ENCODE results near the gene NOD1. TPM values are rescaled to one million over a fixed set of nuclear protein-coding genes. Genes with fewer than 3 reads are reported as not detected.

Gene NOD1
- total RNA-seq, 3 donors from 2014 or later, result 13.2 to 14.4 (median 13.2) TPM

DNA sequence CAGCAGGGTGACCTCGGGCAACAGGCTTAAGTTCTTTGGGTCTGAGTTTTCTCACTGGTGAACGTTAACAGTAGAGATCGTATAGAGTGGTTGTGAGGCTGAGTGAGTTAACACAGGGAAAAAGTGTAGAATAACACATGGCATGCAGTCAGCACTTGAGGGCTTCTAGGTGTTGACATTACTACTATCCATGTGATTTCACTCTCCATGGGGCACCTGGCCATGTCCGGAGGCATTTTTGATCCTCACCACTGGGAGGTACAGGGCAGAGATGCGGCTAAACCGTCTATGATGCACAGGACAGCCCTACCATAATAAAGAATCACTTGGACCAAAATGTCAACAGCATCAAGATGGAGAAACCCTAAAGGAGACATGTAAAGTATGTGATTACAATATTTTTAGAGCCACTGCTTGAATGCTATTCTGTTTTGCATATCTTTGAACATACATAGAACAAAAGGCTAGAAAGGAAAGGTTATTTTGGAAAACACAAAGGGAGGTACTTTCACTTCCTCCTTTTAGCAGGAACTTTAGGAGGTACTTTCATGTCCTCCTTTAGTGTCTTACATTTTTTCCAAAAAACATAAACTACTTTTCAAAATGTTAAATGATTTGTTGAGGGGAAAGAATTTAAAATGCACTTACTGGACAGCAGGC is 44.3 kb downstream of the NOD1 start:
- peaks cover 39% of the 10 kb centered on the region for H3K4me1 ChIP-seq (ENCODE audit: low read depth)
- no peak for ATAC-seq

DNA sequence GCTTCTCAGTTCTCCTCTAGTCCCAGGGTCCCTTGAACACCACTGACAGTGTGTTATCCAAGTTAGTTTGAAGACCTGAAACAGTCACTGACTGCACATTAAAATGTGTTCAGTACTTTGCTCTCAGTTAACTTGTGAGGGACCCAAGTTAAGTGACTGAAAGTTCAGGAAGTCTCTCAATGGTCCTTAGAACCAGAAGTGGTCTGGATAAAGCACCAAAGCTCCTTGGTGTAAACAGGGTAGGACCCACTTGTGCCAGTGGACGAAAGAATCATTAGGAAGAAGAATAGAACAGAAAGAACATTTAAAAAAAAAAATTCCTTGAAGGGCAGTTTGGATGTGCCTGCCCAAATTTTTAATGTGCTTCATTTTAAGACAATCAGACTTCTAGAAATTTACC is 45.1 kb downstream of the NOD1 start:
- H3K9me3 ChIP-seq, result no peaks in the 10 kb centered on the region
- intact Hi-C loops (cut with DNase I, micrococcal nuclease), result no loop called here
- H3K36me3 ChIP-seq (ENCODE audit: low read depth), result no peaks in the 10 kb centered on the region
- TF ChIP-seq, protein P1, sequence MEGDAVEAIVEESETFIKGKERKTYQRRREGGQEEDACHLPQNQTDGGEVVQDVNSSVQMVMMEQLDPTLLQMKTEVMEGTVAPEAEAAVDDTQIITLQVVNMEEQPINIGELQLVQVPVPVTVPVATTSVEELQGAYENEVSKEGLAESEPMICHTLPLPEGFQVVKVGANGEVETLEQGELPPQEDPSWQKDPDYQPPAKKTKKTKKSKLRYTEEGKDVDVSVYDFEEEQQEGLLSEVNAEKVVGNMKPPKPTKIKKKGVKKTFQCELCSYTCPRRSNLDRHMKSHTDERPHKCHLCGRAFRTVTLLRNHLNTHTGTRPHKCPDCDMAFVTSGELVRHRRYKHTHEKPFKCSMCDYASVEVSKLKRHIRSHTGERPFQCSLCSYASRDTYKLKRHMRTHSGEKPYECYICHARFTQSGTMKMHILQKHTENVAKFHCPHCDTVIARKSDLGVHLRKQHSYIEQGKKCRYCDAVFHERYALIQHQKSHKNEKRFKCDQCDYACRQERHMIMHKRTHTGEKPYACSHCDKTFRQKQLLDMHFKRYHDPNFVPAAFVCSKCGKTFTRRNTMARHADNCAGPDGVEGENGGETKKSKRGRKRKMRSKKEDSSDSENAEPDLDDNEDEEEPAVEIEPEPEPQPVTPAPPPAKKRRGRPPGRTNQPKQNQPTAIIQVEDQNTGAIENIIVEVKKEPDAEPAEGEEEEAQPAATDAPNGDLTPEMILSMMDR (IDR thresholded peaks at IDR 0.05), result no peak
- DNase-seq, result no peak
- no peak for ATAC-seq
- peaks cover 45% of the 10 kb centered on the region for H3K4me1 ChIP-seq (ENCODE audit: low read depth)
- no peak overlapping the region for H3K4me3 ChIP-seq

More for the DNA sequence above, 44.3 kb downstream of the NOD1 start:
- Histone ChIP-seq H3K4me3 (no peak overlapping the region), H3K9me3 (no peaks in the 10 kb centered on the region), H3K36me3 (ENCODE audit: low read depth) (no peaks in the 10 kb centered on the region)
- TF ChIP-seq, protein P1 (IDR thresholded peaks at IDR 0.05), result no peak
- intact Hi-C loops (cut with DNase I, micrococcal nuclease), result no loop called here
- no peak for DNase-seq

DNA sequence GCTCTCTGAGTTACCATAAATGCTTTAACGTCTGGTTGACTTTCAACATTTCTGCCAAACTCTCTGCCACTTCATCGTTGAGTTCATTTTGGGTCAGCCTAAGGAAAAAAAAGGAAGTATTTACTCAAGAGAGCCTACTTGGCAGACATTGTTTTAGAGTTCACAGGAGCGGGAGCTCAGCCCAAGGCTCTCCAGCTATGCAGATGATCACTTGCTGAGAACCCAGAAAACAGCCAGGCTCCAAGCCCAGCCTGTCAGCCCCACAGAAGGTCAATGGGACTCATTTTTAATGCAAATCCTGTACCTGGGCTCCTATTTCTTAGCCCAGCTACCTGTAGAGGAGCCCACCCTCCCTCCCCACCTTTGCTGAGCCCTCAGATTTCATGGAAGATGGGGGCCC is 45.5 kb downstream of the NOD1 start:
- no peaks in the 10 kb centered on the region for H3K9me3 ChIP-seq
- H3K36me3 ChIP-seq (ENCODE audit: low read depth), result no peaks in the 10 kb centered on the region
- ATAC-seq (no peak), DNase-seq (peak in 2 of 3 donors; percentile 49 to 66)
- no peak overlapping the region for H3K4me3 ChIP-seq
- peaks cover 49% of the 10 kb centered on the region for H3K4me1 ChIP-seq (ENCODE audit: low read depth)
- TF ChIP-seq, protein P1 (IDR thresholded peaks at IDR 0.05), result no peak
- intact Hi-C loops (cut with DNase I, micrococcal nuclease), result no loop called here

DNA sequence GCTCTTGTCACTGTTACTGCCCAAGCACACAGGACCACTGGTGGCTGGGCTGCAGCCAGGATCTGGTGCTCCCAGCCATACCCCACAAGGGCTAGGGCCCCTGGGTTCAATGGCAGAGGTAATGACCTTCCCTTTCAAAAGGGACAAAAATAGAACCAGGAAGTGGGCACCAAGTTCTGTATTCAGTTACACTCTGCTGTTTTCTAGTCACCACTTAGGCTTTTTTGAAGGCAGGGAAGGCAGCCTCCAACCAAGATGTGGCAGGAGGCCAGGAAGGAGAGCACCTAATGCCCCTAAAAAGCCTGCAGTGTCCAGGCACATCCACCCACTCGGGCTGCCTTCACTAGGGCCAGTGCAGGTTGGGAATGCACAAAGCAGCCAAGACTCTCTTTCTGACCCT is 47.8 kb downstream of the NOD1 start:
- Histone ChIP-seq H3K36me3 (ENCODE audit: low read depth) (no peaks in the 10 kb centered on the region), H3K4me3 (no peak overlapping the region), H3K4me1 (ENCODE audit: low read depth) (peaks cover 52% of the 10 kb centered on the region), H3K9me3 (no peaks in the 10 kb centered on the region)
- TF ChIP-seq, protein P1 (IDR thresholded peaks at IDR 0.05), result no peak
- ATAC-seq, result peak; percentile 24
- intact Hi-C loops (cut with DNase I, micrococcal nuclease), result no loop called here
- DNase-seq, result peak in 2 of 3 donors; percentile 43 to 56

DNA sequence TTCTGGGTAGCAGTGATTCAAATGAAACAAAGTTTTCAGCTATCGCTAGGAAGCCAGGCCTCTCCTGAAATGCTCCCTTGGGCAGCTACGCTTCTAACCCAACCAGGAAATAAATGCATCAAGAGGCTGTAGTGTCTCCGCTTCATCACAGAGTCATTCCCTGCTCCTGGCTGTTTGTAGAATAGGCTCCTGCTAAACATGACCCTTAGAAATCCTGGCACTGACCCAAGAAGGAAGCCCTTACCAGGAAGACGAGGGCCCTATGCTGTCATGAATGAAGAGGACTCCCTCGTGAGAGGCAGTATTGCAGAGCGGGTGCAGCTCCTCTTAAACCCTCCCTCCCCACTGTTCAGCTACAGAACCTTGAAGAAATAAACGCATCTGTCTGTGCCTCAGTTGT is 48.3 kb downstream of the NOD1 start:
- no peaks in the 10 kb centered on the region for H3K9me3 ChIP-seq
- intact Hi-C loops (cut with DNase I, micrococcal nuclease), result no loop called here
- DNase-seq (peak in 2 of 3 donors; percentile 52 to 93), ATAC-seq (peak; percentile 86)
- no peak overlapping the region for H3K4me3 ChIP-seq
- TF ChIP-seq, protein P1 (IDR thresholded peaks at IDR 0.05), result no peak
- peaks cover 52% of the 10 kb centered on the region for H3K4me1 ChIP-seq (ENCODE audit: low read depth)
- no peaks in the 10 kb centered on the region for H3K36me3 ChIP-seq (ENCODE audit: low read depth)
